ENCODE data around the gene OR8K3. TPM values are rescaled to one million over a fixed set of nuclear protein-coding genes. Genes with fewer than 3 reads are reported as not detected.

OR8K3 gene
- total and polyA plus RNA-seq, 9 of the 15 experiments (the other 6 are each of a cell fraction or from before 2014, with no cell fraction given): not detected

GRCh38 chr11:56292154-56292553 lies 22.8 kb upstream of the OR8K3 start, which contains the start of gene OR8H1:
Gene OR8H1 (minus strand): TSS chr11:56292254. CDS start chr11:56291062, 1,192 bp downstream.
- Histone ChIP-seq H3K4me3 (no peak within 1 kb of the TSS), H3K27me3 (ENCODE audit: control insufficient read depth in 2 of 2, insufficient read depth in 2 of 2, low read length in 2 of 2) (no peaks in the 10 kb centered on the region), H3K79me2 (ENCODE audit: control insufficient read depth, insufficient read depth, low read length) (no peaks in the 10 kb centered on the region), H3K27ac (ENCODE audit: extremely low read depth, low read depth, low read length) (no peak within 1 kb of the TSS), H3K9me1 (ENCODE audit: control insufficient read depth, insufficient read depth, low read length) (no peaks in the 10 kb centered on the region), H3K36me3 (ENCODE audit: control insufficient read depth, insufficient read depth, low read length) (no peaks in the 10 kb centered on the region), H2AFZ (ENCODE audit: low read depth, low read length) (no peak within 1 kb of the TSS), H3K9me3 (replicated peaks; ENCODE audit: control insufficient read depth, insufficient read depth, low read depth, low read length) (peaks cover 2% of the 10 kb centered on the region; the same call in 1 of the 2 replicates), H3K9ac (ENCODE audit: insufficient read depth in 1 of 2, low read depth in 2 of 2, low read length in 2 of 2) (no peak within 1 kb of the TSS), H3K4me1 (replicated peaks in 1 of 2; ENCODE audit: control insufficient read depth in 2 of 2, insufficient read depth in 2 of 2, low read length in 2 of 2) (no peaks in the 10 kb centered on the region), H4K20me1 (replicated peaks; ENCODE audit: control insufficient read depth, insufficient read depth, low read length) (no peaks in the 10 kb centered on the region), H3K4me2 (ENCODE audit: insufficient read depth, low read length) (no peak within 1 kb of the TSS)
- FAIRE-seq (no peak), DNase-seq (ENCODE audit: extremely low read depth in 1 of 4, low spot score in 3 of 4) (no peak), ATAC-seq (no peak)
- BruUV-seq (replicated peaks): no TSS peak
- intact Hi-C loops (cut with micrococcal nuclease) (no loop called here), in situ Hi-C loops (cut with MboI) (no loop called here)
- CTCF ChIA-PET (ENCODE audit: low intra/inter-chr PET ratio): no interaction called here
- WGBS (ENCODE audit: insufficient coverage, low coverage, missing lambda C conversion rate): 0% methylated on average over 2 of the region's 2 CpGs
- POLR2A ChIA-PET: no interaction called here
- TF ChIP-seq SFPQ (IDR thresholded peaks at IDR 0.05; ENCODE audit: low read depth, low read length) (no peak), THRB (CRISPR knock-in tag; conservative IDR thresholded peaks at IDR 0.05) (no peak), MBD2 (IDR thresholded peaks at IDR 0.05; ENCODE audit: borderline replicate concordance, low read depth) (no peak), GTF2B (IDR thresholded peaks at IDR 0.05; ENCODE audit: extremely low read depth, insufficient read length) (no peak), RBM17 (IDR thresholded peaks at IDR 0.05; ENCODE audit: borderline replicate concordance, low read depth, low read length) (no peak), ELF4 (CRISPR knock-in tag; IDR thresholded peaks at IDR 0.05) (no peak), HDAC2 (IDR thresholded peaks at IDR 0.05) (no peak), JUNB (CRISPR knock-in tag; conservative IDR thresholded peaks at IDR 0.05) (no peak), ZNF407 (IDR thresholded peaks at IDR 0.05; ENCODE audit: low read depth) (no peak), NR2C2 (CRISPR knock-in tag; IDR thresholded peaks at IDR 0.05) (no peak), NR2C2 (tag; IDR thresholded peaks at IDR 0.05) (no peak)
